IMR-90 (cell line): ENCODE data around the gene RASSF7. TPM values are rescaled to one million over a fixed set of nuclear protein-coding genes. Genes with fewer than 3 reads are reported as not detected.

Source experiments
- ATAC-seq: fragments of 200-7000 bp; cut with Tn5 transposase; 2 replicates; pipeline ENCODE4 v1.9.1; 2020; ENCODE audit warnings: low read depth, mild to moderate bottlenecking, moderate library complexity
- BruUV-seq: library from RNA; stranded (reverse); fragments of 400-500 nt; replicated peaks from 2 replicates; lab custom pipeline; 2021; lab: Mats Ljungman, UMichigan
- CTCF ChIA-PET: fragments of 300-600 bp; formaldehyde crosslinking; extraction: SDS; loops from one replicate; lab custom pipeline; 2021; ENCODE audit warnings: antibody characterized with exemption; lab: Yijun Ruan, JAX
- POLR2A ChIA-PET: fragments of 300-600 bp; sonication (Branson Sonifier 250); formaldehyde crosslinking; loops from one replicate; lab custom pipeline; 2022; ENCODE audit warnings: antibody characterized with exemption; ENCODE audit not compliant: unreplicated experiment; lab: Charles Lee
- DNase-seq: peaks from one replicate; pipeline ENCODE4 v3.0.0; 2013
- H2AFZ ChIP-seq: replicated peaks from 2 replicates; pipeline ENCODE3; 2013; ENCODE audit warnings: low read length, mild to moderate bottlenecking; ENCODE audit not compliant: poor library complexity
- H2AK5ac ChIP-seq: 2 replicates; pipeline ENCODE4 v1.6.1; 2013; ENCODE audit warnings: low read depth, low read length, inconsistent platforms
- H2AK9ac ChIP-seq: replicated peaks from 2 replicates; pipeline ENCODE3; 2013; ENCODE audit warnings: mild to moderate bottlenecking, low read depth, low read length, moderate library complexity; ENCODE audit not compliant: poor library complexity
- H2BK120ac ChIP-seq: 2 replicates; pipeline ENCODE4 v1.6.1; 2013; ENCODE audit warnings: low read depth, low read length, inconsistent platforms
- H2BK15ac ChIP-seq: 3 replicates; pipeline ENCODE4 v1.6.1; 2013; ENCODE audit warnings: low read depth, low read length, inconsistent platforms
- H2BK20ac ChIP-seq: 2 replicates; pipeline ENCODE4 v1.6.1; 2013; ENCODE audit warnings: low read depth, mild to moderate bottlenecking, inconsistent platforms, low read length, moderate library complexity
- H2BK5ac ChIP-seq: 2 replicates; pipeline ENCODE4 v1.6.1; 2013; ENCODE audit warnings: mild to moderate bottlenecking, low read depth, low read length, inconsistent platforms; ENCODE audit not compliant: poor library complexity, severe bottlenecking
- H3K14ac ChIP-seq: replicated peaks from 2 replicates; pipeline ENCODE4 v1.6.1; 2013; ENCODE audit warnings: low read depth, low read length, inconsistent platforms
- H3K18ac ChIP-seq: 2 replicates; pipeline ENCODE4 v1.6.1; 2013; ENCODE audit warnings: low read depth, low read length, control low read depth
- H3K23ac ChIP-seq: 2 replicates; pipeline ENCODE4 v1.6.1; 2013; ENCODE audit warnings: low read depth, low read length, inconsistent platforms
- H3K27ac ChIP-seq: 2 replicates; pipeline ENCODE4 v1.5.1; 2013; ENCODE audit warnings: mild to moderate bottlenecking, control low read depth, low read length; ENCODE audit not compliant: insufficient read depth
- H3K27me3 ChIP-seq: 2 replicates; pipeline ENCODE4 v1.6.1; 2013; ENCODE audit warnings: low read length; ENCODE audit not compliant: control insufficient read depth, insufficient read depth
- H3K36me3 ChIP-seq: 2 replicates; pipeline ENCODE4 v1.6.1; 2013; ENCODE audit warnings: low read length, mixed read lengths; ENCODE audit not compliant: control insufficient read depth, insufficient read depth
- H3K4ac ChIP-seq: 2 replicates; pipeline ENCODE4 v1.6.1; 2013; ENCODE audit warnings: low read depth, low read length, inconsistent platforms
- H3K4me1 ChIP-seq: 2 replicates; pipeline ENCODE4 v1.6.1; 2013; ENCODE audit warnings: low read length, mixed read lengths; ENCODE audit not compliant: control insufficient read depth, insufficient read depth
- H3K4me2 ChIP-seq: 2 replicates; pipeline ENCODE4 v1.6.1; 2013; ENCODE audit warnings: low read depth, mild to moderate bottlenecking, control low read depth, low read length, moderate library complexity
- H3K4me3 ChIP-seq: 2 replicates; pipeline ENCODE4 v1.5.1; 2013; ENCODE audit warnings: low read depth, mild to moderate bottlenecking, control low read depth, low read length, moderate library complexity; ENCODE audit not compliant: insufficient read depth
- H3K56ac ChIP-seq: 2 replicates; pipeline ENCODE4 v1.6.1; 2013; ENCODE audit warnings: low read length, inconsistent platforms; ENCODE audit not compliant: insufficient read depth; ENCODE audit errors: extremely low read depth
- H3K79me1 ChIP-seq, 2 experiments: 2 replicates each; pipeline ENCODE4 v1.6.1; 2013; ENCODE audit warnings: low read length in 2 of 2, inconsistent platforms in 1 of 2, low read depth in 1 of 2
- H3K9ac ChIP-seq: 2 replicates; pipeline ENCODE4 v1.6.1; 2013; ENCODE audit warnings: low read depth, low read length, control low read depth
- H3K9me1 ChIP-seq: 2 replicates; pipeline ENCODE4 v1.6.1; 2013; ENCODE audit warnings: low read length, inconsistent platforms; ENCODE audit not compliant: insufficient read depth
- H3K9me3 ChIP-seq: 2 replicates; pipeline ENCODE4 v1.6.1; 2013; ENCODE audit warnings: low read length; ENCODE audit not compliant: control insufficient read depth, insufficient read depth
- H4K20me1 ChIP-seq: 2 replicates; pipeline ENCODE4 v1.6.1; 2013; ENCODE audit warnings: low read length, inconsistent platforms; ENCODE audit not compliant: insufficient read depth
- H4K5ac ChIP-seq: 2 replicates; pipeline ENCODE4 v1.6.1; 2013; ENCODE audit warnings: mild to moderate bottlenecking, low read depth, low read length, control low read depth
- H4K8ac ChIP-seq, 2 experiments: 2 replicates each; pipeline ENCODE4 v1.6.1; 2013; ENCODE audit warnings: low read depth in 2 of 2, low read length in 2 of 2, control low read depth in 1 of 2, inconsistent platforms in 1 of 2
- H4K91ac ChIP-seq: 2 replicates; pipeline ENCODE4 v1.6.1; 2013; ENCODE audit warnings: low read depth, low read length, inconsistent platforms; ENCODE audit not compliant: insufficient read depth
- BHLHE40 ChIP-seq: fragments of 150-350 bp; IDR thresholded peaks from 2 replicates; pipeline ENCODE4 v1.6.1; 2016; ENCODE audit warnings: mild to moderate bottlenecking, low read depth, low read length
- CEBPB ChIP-seq: IDR thresholded peaks from 2 replicates; pipeline ENCODE4 v1.6.1; 2012; ENCODE audit warnings: low read depth, low read length, improper control_type of control experiment
- CHD1 ChIP-seq: IDR thresholded peaks from 2 replicates; pipeline ENCODE4 v1.6.1; 2012; ENCODE audit warnings: low read depth, low read length, improper control_type of control experiment
- MAFK ChIP-seq: IDR thresholded peaks from 2 replicates; pipeline ENCODE4 v1.6.1; 2012; ENCODE audit warnings: low read depth, low read length, improper control_type of control experiment
- MAZ ChIP-seq: IDR thresholded peaks from 2 replicates; pipeline ENCODE4 v1.6.1; 2012; ENCODE audit warnings: low read depth, mild to moderate bottlenecking, low read length, improper control_type of control experiment, moderate library complexity, borderline replicate concordance
- MXI1 ChIP-seq: IDR thresholded peaks from 2 replicates; pipeline ENCODE4 v1.6.1; 2012; ENCODE audit warnings: low read depth, mild to moderate bottlenecking, low read length, moderate library complexity, borderline replicate concordance
- NFE2L2 ChIP-seq: fragments of 150-350 bp; IDR thresholded peaks from 2 replicates; pipeline ENCODE4 v1.6.1; 2016; ENCODE audit warnings: low read depth, mild to moderate bottlenecking, low read length
- POLR2A ChIP-seq: IDR thresholded peaks from 2 replicates; pipeline ENCODE4 v1.6.1; 2012; ENCODE audit warnings: mild to moderate bottlenecking, low read depth, low read length
- RAD21 ChIP-seq: IDR thresholded peaks from 2 replicates; pipeline ENCODE4 v1.6.1; 2012; ENCODE audit warnings: low read length, improper control_type of control experiment
- RCOR1 ChIP-seq: IDR thresholded peaks from 2 replicates; pipeline ENCODE4 v1.6.1; 2012; ENCODE audit warnings: mild to moderate bottlenecking, low read length, improper control_type of control experiment; ENCODE audit not compliant: insufficient replicate concordance
- WGBS, 2 experiments: methylation state at CpG; one replicate each; pipeline versions ENCODE4 v1.1.5 to v1.1.7; 2013; ENCODE audit warnings: missing lambda C conversion rate in 2 of 2; ENCODE audit not compliant: insufficient read length in 1 of 2; ENCODE audit errors: extremely low coverage in 2 of 2; 5-methylcytosine and 5-hydroxymethylcytosine counted together
- dilution Hi-C: fragments of 300-500 bp; cut with HindIII; formaldehyde crosslinking; loops from one replicate; pipeline ENCODE4 v1.14.3; 2018; ENCODE audit warnings: low sequenced_read_pairs; ENCODE audit not compliant: unreplicated experiment
- in situ Hi-C: fragments of 300-500 bp; cut with MboI; formaldehyde crosslinking; loops from 3 replicates; pipeline ENCODE4 v1.14.3; 2019; ENCODE audit warnings: low sequenced_read_pairs, inconsistent platforms, mixed read lengths
- intact Hi-C: fragments of 100-400 bp; cut with micrococcal nuclease; formaldehyde crosslinking; loops from 2 replicates; pipeline ENCODE4 v1.10.0; 2022
- polyA plus RNA-seq, 3 experiments: library from polyadenylated mRNA; depleted of rRNA; stranded (reverse); fragments of >200 nt; gene quantifications; 2 replicates each; pipeline ENCODE4 v1.2.3, GENCODE V29; 2012; ENCODE audit warnings: low replicate concordance in 1 of 3
- total RNA-seq: library from RNA; depleted of rRNA; stranded (reverse); fragments of >200 nt; gene quantifications from 2 replicates; pipeline ENCODE4 v1.2.3, GENCODE V29; 2012
- TF ChIP-seq, protein P1 (sequence below): fragments of 150-350 bp; IDR thresholded peaks from 2 replicates; pipeline ENCODE4 v1.6.1; 2017; ENCODE audit warnings: mild to moderate bottlenecking, antibody characterized with exemption, low read length, low read depth
- TF ChIP-seq, protein P2 (sequence below): conservative IDR thresholded peaks from 2 replicates; pipeline ENCODE4 v1.5.1; 2012; ENCODE audit warnings: mild to moderate bottlenecking, low read depth, low read length, improper control_type of control experiment

The RASSF7 gene
- total and polyA plus RNA-seq, 2 of the 4 experiments (the other 2 are of a cell fraction), result 6.8 to 18.5 TPM

DNA sequence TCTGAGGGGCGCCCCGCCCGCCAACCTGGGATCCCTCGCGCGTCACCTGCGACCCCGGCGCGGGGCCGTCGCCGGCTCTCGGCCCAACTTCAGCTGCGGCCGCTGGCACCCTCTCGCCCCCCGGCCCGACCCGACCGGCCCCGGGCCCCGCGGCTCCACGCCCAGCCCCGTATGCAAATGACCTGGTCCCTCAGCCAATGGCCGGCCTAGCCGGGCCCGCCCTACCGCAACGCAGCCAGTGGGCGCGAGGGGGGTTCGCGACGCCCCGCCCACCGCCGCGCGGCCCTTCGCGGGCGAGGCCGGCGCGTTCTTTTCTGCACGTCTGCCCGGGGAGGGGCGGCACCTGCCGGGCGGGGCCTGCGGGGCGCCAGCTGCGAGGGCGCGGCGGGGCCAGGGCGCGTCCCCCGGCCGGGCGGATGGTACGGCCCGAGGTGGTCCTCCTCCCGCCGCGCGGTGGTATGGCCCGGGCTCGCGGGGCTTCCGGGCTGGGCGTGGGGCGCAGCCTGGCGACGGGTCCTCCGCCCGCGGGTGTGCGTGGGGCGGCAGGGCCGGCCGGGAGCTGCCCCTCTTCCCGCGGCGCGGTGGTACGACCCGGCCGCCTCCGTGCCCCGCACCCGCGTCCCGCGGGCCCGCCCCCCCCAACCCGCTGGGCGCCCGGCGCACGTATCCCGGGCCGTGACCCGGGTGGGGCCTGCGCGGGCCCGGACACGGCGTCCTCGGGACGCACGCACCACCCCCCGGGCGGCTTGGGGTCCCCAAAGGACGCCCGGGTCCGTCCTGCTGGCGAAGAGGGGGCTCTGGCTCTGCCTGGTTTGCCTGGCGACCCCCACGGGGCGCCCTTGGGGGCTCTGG is 7.8 kb downstream of the RASSF7 start:
- Histone ChIP-seq H3K4me1 (peaks cover 17% of the 10 kb centered on the region), H4K91ac (peak overlapping the region; percentile 96; the same call in 1 of the 2 replicates), H2AFZ (peak overlapping the region; percentile 93), H4K20me1 (peaks cover 29% of the 10 kb centered on the region), H4K8ac (peak overlapping the region; percentile 88 to 99), H3K23ac (peak overlapping the region; percentile 58; the same call in 1 of the 2 replicates), H3K4ac (peak overlapping the region; percentile 96), H3K79me1 (peaks cover 29 to 42% of the 10 kb centered on the region in 2 experiments; a peak in 3 of 4 replicates), H2BK20ac (no peak overlapping the region), H3K27ac (peak overlapping the region; percentile 96), H2AK9ac (peak overlapping the region; percentile 100), H3K27me3 (no peaks in the 10 kb centered on the region), H3K4me2 (peak overlapping the region; percentile 89), H4K5ac (peak overlapping the region; percentile 94), H3K18ac (0 out of 2 replicates have a peak overlapping the region, but pooled peaks have one; percentile 63), H3K9me3 (no peaks in the 10 kb centered on the region), H2AK5ac (peak overlapping the region; percentile 80), H2BK15ac (peak overlapping the region; percentile 26; the same call in 2 of the 3 replicates), H3K14ac (peak overlapping the region; percentile 98), H3K4me3 (peak overlapping the region; percentile 100), H2BK120ac (peak overlapping the region; percentile 60; the same call in 1 of the 2 replicates), H3K56ac (peak overlapping the region; percentile 41), H3K9me1 (no peaks in the 10 kb centered on the region), H3K36me3 (peaks cover 14% of the 10 kb centered on the region), H3K9ac (peak overlapping the region; percentile 100), H2BK5ac (peak overlapping the region; percentile 99)
- BruUV-seq, result no TSS peak
- dilution Hi-C loops (no loop called here), in situ Hi-C loops (no loop called here), intact Hi-C loops (no loop called here)
- ChIA-PET POLR2A (no interaction called here), CTCF (interaction anchor here (0.7 kb wide), 1 partner anchor 82 kb away, joined by 5 read pairs; no protein-coding TSS in a partner anchor)
- ATAC-seq (peak; percentile 98), DNase-seq (peak; percentile 89)
- TF ChIP-seq, protein P1, sequence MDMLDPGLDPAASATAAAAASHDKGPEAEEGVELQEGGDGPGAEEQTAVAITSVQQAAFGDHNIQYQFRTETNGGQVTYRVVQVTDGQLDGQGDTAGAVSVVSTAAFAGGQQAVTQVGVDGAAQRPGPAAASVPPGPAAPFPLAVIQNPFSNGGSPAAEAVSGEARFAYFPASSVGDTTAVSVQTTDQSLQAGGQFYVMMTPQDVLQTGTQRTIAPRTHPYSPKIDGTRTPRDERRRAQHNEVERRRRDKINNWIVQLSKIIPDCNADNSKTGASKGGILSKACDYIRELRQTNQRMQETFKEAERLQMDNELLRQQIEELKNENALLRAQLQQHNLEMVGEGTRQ, result peak; percentile 14; the same call in 1 of the 2 replicates
- TF ChIP-seq MXI1 (peak; percentile 52; the same call in 1 of the 2 replicates), CHD1 (peak; percentile 74; the same call in 1 of the 2 replicates), BHLHE40 (peak; percentile 97), RCOR1 (no peak), NFE2L2 (no peak), RAD21 (no peak), CEBPB (no peak), MAFK (no peak), POLR2A (peak; percentile 82), MAZ (peak; percentile 82; the same call in 1 of the 2 replicates)
- TF ChIP-seq, protein P2, sequence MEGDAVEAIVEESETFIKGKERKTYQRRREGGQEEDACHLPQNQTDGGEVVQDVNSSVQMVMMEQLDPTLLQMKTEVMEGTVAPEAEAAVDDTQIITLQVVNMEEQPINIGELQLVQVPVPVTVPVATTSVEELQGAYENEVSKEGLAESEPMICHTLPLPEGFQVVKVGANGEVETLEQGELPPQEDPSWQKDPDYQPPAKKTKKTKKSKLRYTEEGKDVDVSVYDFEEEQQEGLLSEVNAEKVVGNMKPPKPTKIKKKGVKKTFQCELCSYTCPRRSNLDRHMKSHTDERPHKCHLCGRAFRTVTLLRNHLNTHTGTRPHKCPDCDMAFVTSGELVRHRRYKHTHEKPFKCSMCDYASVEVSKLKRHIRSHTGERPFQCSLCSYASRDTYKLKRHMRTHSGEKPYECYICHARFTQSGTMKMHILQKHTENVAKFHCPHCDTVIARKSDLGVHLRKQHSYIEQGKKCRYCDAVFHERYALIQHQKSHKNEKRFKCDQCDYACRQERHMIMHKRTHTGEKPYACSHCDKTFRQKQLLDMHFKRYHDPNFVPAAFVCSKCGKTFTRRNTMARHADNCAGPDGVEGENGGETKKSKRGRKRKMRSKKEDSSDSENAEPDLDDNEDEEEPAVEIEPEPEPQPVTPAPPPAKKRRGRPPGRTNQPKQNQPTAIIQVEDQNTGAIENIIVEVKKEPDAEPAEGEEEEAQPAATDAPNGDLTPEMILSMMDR, result no peak
- WGBS, 2 experiments, result 0% methylated on average over 69 of the region's 123 CpGs; no CpG with 5 or more reads in 1 of the 2 experiments
